Right lobe of liver (tissue), 4 donors: ENCODE results near the gene ASB7.

ENCODE experiments used
- CTCF ChIP-seq, 4 donors: fragments of 200-600 bp in 3 of 4; fragments of 450-650 bp in 1 of 4; IDR thresholded peaks; one replicate each; pipeline versions ENCODE4 v1.5.1 to v1.8.0; 2016 to 2022; ENCODE audit warnings: antibody characterized with exemption in 4 of 4, mild to moderate bottlenecking in 2 of 4
- POLR2A ChIP-seq: fragments of 450-650 bp; IDR thresholded peaks from one replicate; pipeline ENCODE4 v1.6.1; 2017; ENCODE audit warnings: antibody characterized with exemption, mild to moderate bottlenecking
- donor health status: DM: no; HTN: no; CAD: no.
- donor health status: DM: no; HTN: no; CAD: no.
- donor health status: DM: no; HTN: yes; CAD: no.

- TF ChIP-seq POLR2A (no peak), CTCF (IDR thresholded peaks at IDR 0.05) (no peak)
Observed at GRCh38 chr15:100683434-100683833, 81.0 kb downstream of the ASB7 start.
